Measurements from ENCODE around the gene CDCA4.

- TF ChIP-seq CTCF (IDR thresholded peaks at IDR 0.05; ENCODE audit: poor library complexity) = no peak
- TF ChIP-seq EZH2 (IDR thresholded peaks at IDR 0.05; ENCODE audit: borderline replicate concordance) = no peak
These were observed 15.5 kb downstream of the CDCA4 start for GRCh38 chr14:105005329-105005928.

Data from hepatocyte (in vitro differentiated cells).